GM21737 (cell line): ENCODE measurements around the gene ADGRD1.
"Not testable (repeated sequence)": the region's sequence is repeated elsewhere in the genome, so short reads cannot be mapped to it uniquely, and the experiment has no call there.

Source experiments
- ATAC-seq: cut with Tn5 transposase; IDR thresholded peaks from one replicate; pipeline ENCODE4 v1.9.1; 2021; ENCODE audit warnings: mild to moderate bottlenecking, moderate library complexity; ENCODE audit not compliant: unreplicated experiment

Gene ADGRD1

DNA sequence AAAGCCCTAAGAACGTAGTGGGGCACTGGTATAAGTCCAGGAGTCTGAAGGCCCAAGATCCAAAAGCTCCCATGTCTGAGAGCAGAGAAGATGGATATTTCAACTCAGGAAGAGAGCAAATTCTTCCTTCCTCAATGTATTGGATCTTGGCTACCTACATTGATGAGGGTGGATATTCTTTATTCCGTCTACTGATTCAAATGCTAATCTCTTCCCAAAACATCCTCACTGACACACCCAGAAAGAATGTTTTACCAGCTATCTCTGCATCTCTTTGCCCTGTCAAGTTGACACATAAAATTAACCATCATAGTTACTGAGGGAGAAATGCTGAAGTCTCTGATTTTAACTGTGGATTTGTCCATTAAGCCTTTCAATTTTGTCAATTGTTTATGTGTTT is 16.6 kb upstream of the ADGRD1 start:
- no peak for ATAC-seq

- ATAC-seq: not testable (repeated sequence)
Observed at GRCh38 chr12:130937546-130937945, 16.2 kb upstream of the ADGRD1 start.

- no peak for ATAC-seq
Observed at GRCh38 chr12:130938186-130938585, 15.5 kb upstream of the ADGRD1 start.

DNA sequence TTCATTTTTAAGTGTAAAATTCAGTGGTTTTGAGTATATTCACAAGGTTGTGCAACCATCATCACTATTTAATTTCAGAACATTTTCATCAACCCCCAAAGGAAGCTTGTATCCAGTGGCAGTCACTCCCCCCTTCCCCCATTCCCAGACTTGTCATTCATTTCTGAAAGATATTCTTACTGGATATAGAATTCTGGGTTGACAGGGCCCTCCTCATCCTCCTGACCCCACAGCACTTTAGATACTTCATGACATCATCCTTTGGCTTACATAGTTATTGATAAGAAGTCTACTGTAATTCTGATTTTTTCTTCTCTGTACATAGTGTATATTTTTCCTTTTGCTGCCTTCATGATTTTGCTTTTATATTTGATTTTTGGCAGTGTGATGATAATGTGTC is 8.8 kb upstream of the ADGRD1 start:
- ATAC-seq: no peak

DNA sequence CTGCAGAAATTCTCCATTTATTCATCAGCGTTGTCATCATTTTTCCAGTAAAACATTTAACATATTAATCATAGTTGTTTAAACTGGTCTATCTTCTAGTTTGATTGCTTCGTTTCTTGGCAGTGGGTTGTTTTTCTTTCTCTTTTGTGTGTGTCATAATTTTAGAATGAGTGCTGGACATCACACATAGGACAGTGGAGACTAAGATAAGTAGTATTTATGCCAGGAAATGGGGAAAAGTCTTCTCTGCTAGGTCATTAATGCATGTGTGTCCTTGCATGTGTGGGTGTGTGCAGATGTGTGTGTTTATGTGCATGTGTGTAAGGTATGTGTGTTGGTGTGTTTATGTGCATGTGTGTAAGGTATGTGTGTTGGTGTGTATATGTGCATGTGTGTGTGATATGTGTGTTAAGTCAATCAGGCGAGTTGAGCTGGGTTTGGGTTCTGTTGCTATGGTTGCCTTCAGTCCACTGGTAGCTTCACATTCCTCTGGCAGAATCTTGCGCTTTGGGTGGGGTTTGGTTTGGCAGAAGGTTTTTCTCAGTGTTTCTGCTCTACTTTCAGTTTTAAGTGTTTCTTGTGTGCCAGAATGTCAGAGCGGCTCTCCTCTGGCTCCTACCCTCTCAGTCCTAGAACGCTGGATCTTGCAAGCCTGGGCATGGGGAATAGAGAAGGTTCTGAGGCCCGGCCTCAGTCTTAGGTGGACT is 7.8 kb upstream of the ADGRD1 start:
- no peak for ATAC-seq

DNA sequence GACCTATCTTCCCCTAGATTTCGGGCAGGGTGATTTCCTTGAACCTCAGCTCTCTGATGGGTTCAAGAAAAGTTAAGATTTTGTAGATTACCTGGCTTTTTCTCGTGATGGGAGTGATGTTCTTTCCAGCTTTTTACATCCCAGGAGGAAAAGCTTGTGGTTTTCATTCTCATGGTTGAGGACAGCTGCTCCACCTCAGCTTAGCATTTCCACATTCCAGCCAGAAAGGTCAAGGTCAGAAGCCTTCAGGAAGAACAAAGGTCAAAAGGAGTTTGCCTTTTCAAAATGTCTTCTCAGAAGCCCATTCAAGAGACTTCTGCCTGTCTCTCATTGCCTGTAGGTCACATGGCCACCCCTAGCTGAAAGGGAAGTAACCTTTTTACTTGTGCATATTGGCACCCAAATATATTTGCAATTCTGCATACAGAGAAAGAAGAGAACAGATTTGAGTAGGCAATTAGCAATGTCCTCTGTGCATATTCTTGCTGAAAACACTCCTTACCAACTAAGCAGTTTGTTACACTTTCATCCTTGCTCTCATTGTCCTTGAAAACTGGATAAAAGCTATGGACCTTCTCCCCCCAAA is 6.6 kb upstream of the ADGRD1 start:
- ATAC-seq: no peak

GRCh38 chr12:130948136-130948535 is 5.6 kb upstream of the ADGRD1 start:
- ATAC-seq: no peak

- no peak for ATAC-seq
Observed at GRCh38 chr12:130948751-130949150, 5.0 kb upstream of the ADGRD1 start.

- ATAC-seq: no peak
Observed at GRCh38 chr12:130949806-130950205, 3.9 kb upstream of the ADGRD1 start.

GRCh38 chr12:130951636-130952035 is 2.1 kb upstream of the ADGRD1 start:
- no peak for ATAC-seq

DNA sequence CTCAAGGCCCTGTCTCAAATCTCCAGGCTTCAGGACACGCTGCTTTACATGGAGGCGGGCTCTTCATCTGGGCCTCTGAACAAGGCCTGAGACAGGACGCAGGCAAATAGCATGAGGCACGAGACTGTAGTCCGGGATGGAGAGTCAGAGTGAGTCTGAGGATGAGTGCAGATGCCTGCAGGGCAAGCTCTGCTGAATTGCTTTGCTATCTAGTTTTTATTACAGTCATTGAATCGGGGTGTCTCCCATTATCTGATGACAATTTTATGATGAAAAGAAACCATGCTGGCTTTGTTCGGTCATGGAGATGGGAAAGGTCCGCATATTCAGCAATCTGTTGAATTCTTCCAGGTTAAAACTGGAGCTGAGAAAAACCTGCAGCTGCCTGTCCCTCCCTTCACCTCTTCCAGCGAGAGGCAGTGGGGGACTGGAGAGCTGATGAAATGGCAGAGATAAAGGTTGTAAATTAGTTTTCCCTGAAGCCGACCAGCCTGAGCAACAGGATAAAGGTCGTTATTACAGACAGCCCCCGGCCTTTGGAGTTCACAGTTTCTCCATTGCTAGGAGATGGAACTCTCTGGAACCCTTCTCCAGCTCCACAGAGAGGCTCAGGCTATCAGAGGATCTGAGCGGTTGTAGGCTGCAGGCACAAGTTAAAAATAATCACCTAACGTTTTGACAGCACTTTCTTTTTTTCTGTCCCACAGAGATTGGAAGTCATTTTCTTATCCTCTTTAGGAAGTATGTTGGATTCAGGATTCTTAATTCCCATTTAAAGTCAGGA is 1.3 kb upstream of the ADGRD1 start:
- no peak for ATAC-seq

DNA sequence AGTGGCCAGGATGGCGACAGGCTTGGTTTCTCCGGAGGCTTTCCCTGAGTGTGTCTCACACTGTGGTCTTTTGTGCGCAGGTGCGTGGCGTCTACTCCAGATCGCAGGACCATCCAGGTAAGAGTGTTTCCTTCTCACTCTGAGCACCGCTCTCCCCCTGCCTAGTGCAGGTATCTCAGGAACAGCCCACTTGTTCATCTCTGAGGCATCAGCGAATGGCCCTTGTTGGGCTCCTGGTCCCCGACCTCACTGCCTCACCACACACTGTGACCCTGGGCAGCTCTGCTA is 781 bp downstream of the ADGRD1 start:
- ATAC-seq: no peak

- ATAC-seq: no peak
Observed at GRCh38 chr12:130955238-130955816, 1.6 kb downstream of the ADGRD1 start.

DNA sequence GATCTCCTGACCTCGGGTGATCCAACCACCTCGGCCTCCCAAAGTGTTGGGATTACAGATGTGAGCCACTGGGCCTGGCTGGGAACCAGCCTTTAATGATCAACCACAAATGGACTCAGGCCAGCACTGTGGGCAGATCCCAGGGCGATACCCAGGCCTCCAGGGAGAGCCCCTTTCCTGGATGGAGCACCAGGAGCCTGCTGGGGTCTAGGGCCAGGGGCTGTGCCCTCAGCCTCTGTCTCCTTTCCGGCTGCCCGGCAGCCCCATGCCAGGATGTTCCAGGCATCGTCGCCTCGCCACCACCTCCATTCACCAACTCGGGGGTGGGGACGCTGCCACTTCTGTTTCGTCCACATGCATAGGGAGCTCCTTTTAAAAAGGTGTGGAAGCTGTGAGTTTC is 2.3 kb downstream of the ADGRD1 start:
- ATAC-seq: no peak

- ATAC-seq: no peak
Observed at GRCh38 chr12:130956456-130957303, 3.0 kb downstream of the ADGRD1 start.

GRCh38 chr12:130957304-130957621 is 3.6 kb downstream of the ADGRD1 start:
- ATAC-seq: no peak

DNA sequence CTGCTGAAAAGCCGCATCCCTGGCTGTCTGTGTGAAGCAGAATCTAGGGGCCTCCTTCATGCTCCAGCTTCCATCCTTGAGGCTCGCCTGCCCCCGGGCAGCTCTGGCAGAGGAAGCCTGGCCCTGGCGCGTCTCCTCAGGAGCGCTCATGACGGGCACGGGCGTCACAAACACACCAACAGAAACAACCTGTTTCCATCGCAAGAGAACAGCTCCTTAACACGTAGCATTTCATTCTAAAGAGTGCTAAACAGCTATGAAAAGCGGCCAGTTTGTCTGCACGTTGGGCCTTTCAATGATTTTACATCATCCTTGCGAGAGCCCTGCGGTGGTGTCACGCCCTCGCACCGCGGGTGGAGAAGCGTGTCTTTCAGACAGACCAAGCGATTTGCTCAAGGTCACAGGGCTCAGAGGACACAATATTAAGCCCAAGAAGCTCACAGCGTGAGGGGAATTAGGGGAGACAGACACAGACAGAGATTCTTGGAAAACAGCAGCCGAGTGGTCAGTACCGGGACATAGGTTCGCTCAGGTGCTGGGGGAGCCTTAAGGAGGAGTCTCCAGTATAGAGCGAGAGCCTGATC is 4.9 kb downstream of the ADGRD1 start:
- no peak for ATAC-seq

- no peak for ATAC-seq
Observed at GRCh38 chr12:130959632-130960031, 5.9 kb downstream of the ADGRD1 start.

GRCh38 chr12:130960058-130960457 is 6.4 kb downstream of the ADGRD1 start:
- ATAC-seq: no peak

GRCh38 chr12:130960787-130961186 is 7.1 kb downstream of the ADGRD1 start:
- ATAC-seq: no peak

DNA sequence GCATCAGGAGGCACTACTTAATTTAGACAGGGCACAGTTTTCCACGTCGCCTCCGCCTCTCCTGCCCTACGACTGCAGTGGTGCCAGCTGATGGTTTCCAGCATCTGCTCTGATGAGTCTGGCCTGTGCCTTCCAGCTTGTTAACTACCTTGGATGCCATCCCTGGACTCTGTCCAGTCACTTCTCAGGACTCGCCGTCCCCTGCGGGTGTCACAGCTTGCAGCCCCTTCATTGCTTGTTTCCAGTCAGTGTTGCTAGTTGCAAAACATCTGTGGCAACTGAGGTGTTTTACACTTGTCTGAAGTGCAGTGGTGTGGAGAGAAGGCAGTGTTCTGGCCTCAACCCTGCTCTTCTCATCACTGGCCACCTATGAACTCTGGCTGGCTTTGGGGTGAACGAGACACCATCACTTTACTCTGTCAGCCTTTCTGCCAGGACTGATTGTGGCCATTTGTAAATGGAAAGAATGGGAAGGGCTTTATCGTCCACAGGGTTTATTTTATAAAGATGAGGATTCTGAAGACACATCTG is 8.3 kb downstream of the ADGRD1 start:
- no peak for ATAC-seq
